PFSK-1 (cell line): ENCODE results near the gene EPHA8.

Experiments
- FOXP2 ChIP-seq: optimal IDR thresholded peaks from 2 replicates; pipeline ENCODE3; 2011; ENCODE audit warnings: borderline replicate concordance, control low read depth, inconsistent platforms; ENCODE audit not compliant: insufficient read depth; ENCODE audit errors: extremely low read length, extremely low read depth
- POLR2AphosphoS5 ChIP-seq: IDR thresholded peaks from 2 replicates; pipeline ENCODE4 v1.6.1; 2012; ENCODE audit warnings: low read depth, mild to moderate bottlenecking, control low read depth, low read length, moderate library complexity
- SIN3A ChIP-seq: IDR thresholded peaks from 2 replicates; pipeline ENCODE4 v1.6.1; 2012; ENCODE audit warnings: mild to moderate bottlenecking, low read length, moderate library complexity, borderline replicate concordance; ENCODE audit not compliant: insufficient read depth
- TAF1 ChIP-seq: IDR thresholded peaks from 2 replicates; pipeline ENCODE4 v1.6.1; 2012; ENCODE audit warnings: low read length, control low read depth, borderline replicate concordance; ENCODE audit not compliant: insufficient read depth
- TF ChIP-seq, protein P1 (sequence below), 2 experiments: IDR thresholded peaks; 2 replicates each; pipeline versions ENCODE4 v1.6.1 to v1.8.0; 2011 to 2012; ENCODE audit warnings: low read depth in 2 of 2, low read length in 2 of 2, control low read depth in 1 of 2, inconsistent platforms in 1 of 2, mild to moderate bottlenecking in 1 of 2, moderate library complexity in 1 of 2; ENCODE audit not compliant: insufficient read depth in 1 of 2

The EPHA8 gene

GRCh38 chr1:22525646-22526045 lies 37.6 kb upstream of the EPHA8 start:
- TF ChIP-seq, protein P1, sequence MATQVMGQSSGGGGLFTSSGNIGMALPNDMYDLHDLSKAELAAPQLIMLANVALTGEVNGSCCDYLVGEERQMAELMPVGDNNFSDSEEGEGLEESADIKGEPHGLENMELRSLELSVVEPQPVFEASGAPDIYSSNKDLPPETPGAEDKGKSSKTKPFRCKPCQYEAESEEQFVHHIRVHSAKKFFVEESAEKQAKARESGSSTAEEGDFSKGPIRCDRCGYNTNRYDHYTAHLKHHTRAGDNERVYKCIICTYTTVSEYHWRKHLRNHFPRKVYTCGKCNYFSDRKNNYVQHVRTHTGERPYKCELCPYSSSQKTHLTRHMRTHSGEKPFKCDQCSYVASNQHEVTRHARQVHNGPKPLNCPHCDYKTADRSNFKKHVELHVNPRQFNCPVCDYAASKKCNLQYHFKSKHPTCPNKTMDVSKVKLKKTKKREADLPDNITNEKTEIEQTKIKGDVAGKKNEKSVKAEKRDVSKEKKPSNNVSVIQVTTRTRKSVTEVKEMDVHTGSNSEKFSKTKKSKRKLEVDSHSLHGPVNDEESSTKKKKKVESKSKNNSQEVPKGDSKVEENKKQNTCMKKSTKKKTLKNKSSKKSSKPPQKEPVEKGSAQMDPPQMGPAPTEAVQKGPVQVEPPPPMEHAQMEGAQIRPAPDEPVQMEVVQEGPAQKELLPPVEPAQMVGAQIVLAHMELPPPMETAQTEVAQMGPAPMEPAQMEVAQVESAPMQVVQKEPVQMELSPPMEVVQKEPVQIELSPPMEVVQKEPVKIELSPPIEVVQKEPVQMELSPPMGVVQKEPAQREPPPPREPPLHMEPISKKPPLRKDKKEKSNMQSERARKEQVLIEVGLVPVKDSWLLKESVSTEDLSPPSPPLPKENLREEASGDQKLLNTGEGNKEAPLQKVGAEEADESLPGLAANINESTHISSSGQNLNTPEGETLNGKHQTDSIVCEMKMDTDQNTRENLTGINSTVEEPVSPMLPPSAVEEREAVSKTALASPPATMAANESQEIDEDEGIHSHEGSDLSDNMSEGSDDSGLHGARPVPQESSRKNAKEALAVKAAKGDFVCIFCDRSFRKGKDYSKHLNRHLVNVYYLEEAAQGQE (IDR thresholded peaks at IDR 0.05; ENCODE audit: insufficient read depth in 1 of 2, low read depth in 2 of 2, low read length in 2 of 2), result no peak
- TF ChIP-seq FOXP2, result no peak
- TF ChIP-seq POLR2AphosphoS5, result no peak
- TF ChIP-seq SIN3A, result no peak
- TF ChIP-seq TAF1, result no peak

GRCh38 chr1:22526098-22526497 lies 37.2 kb upstream of the EPHA8 start:
- TF ChIP-seq TAF1, result no peak

GRCh38 chr1:22526677-22527076 lies 36.6 kb upstream of the EPHA8 start:
- TF ChIP-seq SIN3A (no peak), POLR2AphosphoS5 (no peak), FOXP2 (no peak), TAF1 (no peak)
- TF ChIP-seq, protein P1 (IDR thresholded peaks at IDR 0.05; ENCODE audit: insufficient read depth in 1 of 2, low read depth in 2 of 2, low read length in 2 of 2), result no peak

GRCh38 chr1:22527122-22527521 lies 36.2 kb upstream of the EPHA8 start:
- no peak for TF ChIP-seq POLR2AphosphoS5
- TF ChIP-seq, protein P1 (IDR thresholded peaks at IDR 0.05; ENCODE audit: insufficient read depth in 1 of 2, low read depth in 2 of 2, low read length in 2 of 2), result no peak
- no peak for TF ChIP-seq FOXP2
- no peak for TF ChIP-seq SIN3A
- TF ChIP-seq TAF1, result no peak

GRCh38 chr1:22527555-22528296 lies 35.6 kb upstream of the EPHA8 start:
- TF ChIP-seq SIN3A (no peak), FOXP2 (no peak), TAF1 (no peak), POLR2AphosphoS5 (no peak)
- TF ChIP-seq, protein P1 (IDR thresholded peaks at IDR 0.05; ENCODE audit: insufficient read depth in 1 of 2, low read depth in 2 of 2, low read length in 2 of 2), result no peak
